Omental fat pad (tissue), 4 donors: ENCODE measurements around the gene NAV2. TPM values are rescaled to one million over a fixed set of nuclear protein-coding genes. Genes with fewer than 3 reads are reported as not detected.
"Not testable (repeated sequence)": the region's sequence is repeated elsewhere in the genome, so short reads cannot be mapped to it uniquely, and the experiment has no call there.

Source experiments
- ATAC-seq: fragments of 150-250 bp; one replicate; pipeline ENCODE4 v1.9.1; 2016; ENCODE audit warnings: mild to moderate bottlenecking, moderate library complexity; ENCODE audit not compliant: low FRiP score
- DNase-seq: peaks from one replicate; pipeline ENCODE4 v3.0.0-alpha.2; 2019; ENCODE audit warnings: low spot score
- CTCF ChIP-seq, 3 donors: fragments of 450-650 bp; IDR thresholded peaks; one replicate each; pipeline ENCODE4 v1.5.1; 2016 to 2017; ENCODE audit warnings: antibody characterized with exemption in 3 of 3, mild to moderate bottlenecking in 3 of 3, moderate library complexity in 2 of 3
- total RNA-seq, 4 donors: library from RNA; depleted of rRNA; stranded (reverse); fragments of >200 nt; gene quantifications; one replicate each; pipeline ENCODE4 v1.1.0, GENCODE V29; 2016

NAV2 gene
- total RNA-seq, 4 donors from 2014 or later, result 6.3 to 41.6 (median 13.0) TPM

GRCh38 chr11:19922689-19923035 lies 210.0 kb downstream of the NAV2 start:
- no peak for TF ChIP-seq CTCF (IDR thresholded peaks at IDR 0.05)

DNA sequence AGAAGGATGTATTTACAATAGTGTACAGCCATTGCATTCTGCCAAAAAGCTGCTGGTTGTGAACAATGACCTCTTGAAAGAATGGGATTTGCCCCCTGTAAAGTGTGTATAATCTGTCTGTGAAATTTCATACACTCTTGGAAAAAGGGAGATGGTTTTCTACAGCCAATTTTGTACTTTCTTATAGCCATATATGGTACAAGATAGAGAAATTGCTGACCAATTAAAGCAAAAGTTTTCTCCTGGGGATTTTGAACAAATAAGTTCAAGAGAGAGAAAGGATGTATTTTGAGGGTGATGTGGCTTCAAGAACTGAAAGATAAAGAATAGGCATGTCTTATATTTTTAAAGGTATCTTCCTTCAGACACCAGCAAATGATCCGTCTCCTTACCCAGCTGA lies 211.0 kb downstream of the NAV2 start:
- DNase-seq (no peak), ATAC-seq (no peak)
- no peak for TF ChIP-seq CTCF (IDR thresholded peaks at IDR 0.05)

More at GRCh38 chr11:19922689-19923035, 210.0 kb downstream of the NAV2 start:
- ATAC-seq (no peak), DNase-seq (no peak)

GRCh38 chr11:19924311-19924710 lies 211.7 kb downstream of the NAV2 start:
- ATAC-seq, result no peak
- DNase-seq, result no peak
- TF ChIP-seq CTCF (IDR thresholded peaks at IDR 0.05), result no peak

DNA sequence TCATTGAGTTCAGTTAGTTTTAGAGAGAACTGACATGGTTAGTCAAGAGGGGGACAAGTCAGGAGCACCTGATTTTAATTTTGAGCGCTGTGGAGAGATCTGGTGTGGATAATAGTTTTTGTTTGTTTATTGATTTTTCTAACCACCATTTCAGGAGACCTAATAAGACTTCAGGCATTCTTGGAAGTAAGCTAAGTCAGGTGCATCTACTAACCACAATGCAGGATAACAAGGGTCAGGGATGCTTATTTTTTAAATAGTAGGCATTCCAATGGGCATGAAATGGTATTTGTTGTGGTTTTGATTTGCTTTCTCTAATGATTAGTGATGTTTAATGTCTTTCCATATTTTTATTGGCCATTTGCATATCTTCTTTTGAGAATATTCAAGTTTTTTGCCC lies 212.1 kb downstream of the NAV2 start:
- DNase-seq, result no peak
- no peak for ATAC-seq
- TF ChIP-seq CTCF (IDR thresholded peaks at IDR 0.05), result no peak

GRCh38 chr11:19927403-19927802 lies 214.8 kb downstream of the NAV2 start:
- not testable (repeated sequence) for ATAC-seq, DNase-seq

- TF ChIP-seq CTCF (IDR thresholded peaks at IDR 0.05), result no peak
- no peak for ATAC-seq
- no peak for DNase-seq
These were observed 216.5 kb downstream of the NAV2 start for GRCh38 chr11:19929147-19929546.

DNA sequence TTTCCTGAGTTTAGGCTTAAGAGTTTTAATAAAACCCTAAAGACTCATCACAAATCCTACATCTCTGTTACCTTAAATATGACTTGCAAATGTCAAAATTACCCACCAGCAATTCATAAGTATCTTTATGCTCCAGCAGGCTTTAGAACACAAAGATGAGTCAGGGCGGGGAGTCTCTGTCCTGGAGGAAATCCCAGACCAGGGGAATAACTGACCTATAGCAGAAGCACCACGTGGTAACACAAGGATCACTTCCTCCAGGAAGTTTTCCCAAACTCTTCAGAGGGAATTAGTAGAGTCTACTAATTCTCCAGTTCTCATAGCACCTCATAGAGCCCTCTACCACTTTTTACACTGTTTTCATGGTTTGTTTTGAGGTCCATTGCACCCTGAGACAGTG lies 217.0 kb downstream of the NAV2 start:
- TF ChIP-seq CTCF (IDR thresholded peaks at IDR 0.05), result no peak
- DNase-seq, result no peak
- ATAC-seq, result no peak
